GM18498 (cell line): ENCODE data around the gene MISFA.
"Not testable (repeated sequence)": the region's sequence is repeated elsewhere in the genome, so short reads cannot be mapped to it uniquely, and the experiment has no call there.

Experiments used
- ATAC-seq: cut with Tn5 transposase; IDR thresholded peaks from one replicate; pipeline ENCODE4 v1.9.1; 2021; ENCODE audit warnings: mild to moderate bottlenecking, moderate library complexity; ENCODE audit not compliant: unreplicated experiment

The MISFA gene

GRCh38 chr11:18599739-18600230 is at the start of gene MISFA:
MISFA (plus strand) TSS chr11:18599789; CDS start chr11:18599929, 140 bp downstream.
- ATAC-seq: no peak

- ATAC-seq: no peak
Measured at GRCh38 chr11:18563090-18563730, 36.4 kb upstream of the MISFA start.

GRCh38 chr11:18564149-18564548 is 35.4 kb upstream of the MISFA start:
- ATAC-seq: no peak

- no peak for ATAC-seq
Measured at GRCh38 chr11:18566406-18566805, 33.2 kb upstream of the MISFA start.

GRCh38 chr11:18567081-18567480 is 32.5 kb upstream of the MISFA start:
- no peak for ATAC-seq

GRCh38 chr11:18575361-18575760 is 24.2 kb upstream of the MISFA start:
- ATAC-seq: no peak

- peak; percentile 83 for ATAC-seq
Measured at GRCh38 chr11:18578975-18579598, 20.5 kb upstream of the MISFA start.

- no peak for ATAC-seq
Measured at GRCh38 chr11:18580113-18580766, 19.3 kb upstream of the MISFA start.

- ATAC-seq: no peak
Measured at GRCh38 chr11:18581825-18582224, 17.8 kb upstream of the MISFA start.

GRCh38 chr11:18588297-18589252 is 11.0 kb upstream of the MISFA start, which contains the start of gene UEVLD:
UEVLD (minus strand) TSS chr11:18588734; CDS start chr11:18588654, 80 bp downstream.
- ATAC-seq: peak; percentile 69

- no peak for ATAC-seq
Measured at GRCh38 chr11:18590571-18590970, 9.0 kb upstream of the MISFA start.

- ATAC-seq: not testable (repeated sequence)
Measured at GRCh38 chr11:18594088-18594487, 5.5 kb upstream of the MISFA start.

- ATAC-seq: no peak
Measured at GRCh38 chr11:18594999-18595749, 4.4 kb upstream of the MISFA start.

GRCh38 chr11:18600915-18601569 is 1.5 kb downstream of the MISFA start:
- ATAC-seq: no peak

- no peak for ATAC-seq
Measured at GRCh38 chr11:18608376-18608775, 8.8 kb downstream of the MISFA start.

- no peak for ATAC-seq
Measured at GRCh38 chr11:18611196-18611595, 11.6 kb downstream of the MISFA start.

GRCh38 chr11:18612394-18612793 is 12.8 kb downstream of the MISFA start:
- no peak for ATAC-seq

GRCh38 chr11:18614667-18615066 is 15.1 kb downstream of the MISFA start:
- no peak for ATAC-seq

- ATAC-seq: peak; percentile 81
Measured at GRCh38 chr11:18615628-18616392, 16.2 kb downstream of the MISFA start.
